Activated naive CD4-positive, alpha-beta T cell treated with anti-CD3 and anti-CD28 coated beads for 36 hours (primary cell): Measurements from ENCODE around the gene MTM1. TPM values are rescaled to one million over a fixed set of nuclear protein-coding genes. Genes with fewer than 3 reads are reported as not detected.

Experiments used
- CTCF ChIA-PET: fragments of 350-600 bp; sonication (Branson Sonifier 250); formaldehyde crosslinking; loops from one replicate; lab custom pipeline; 2021; ENCODE audit warnings: antibody characterized with exemption; lab: Charles Lee
- DNase-seq: peaks from one replicate; pipeline ENCODE4 v3.0.0-alpha.2; 2020
- H3K27ac Mint-ChIP-seq: one replicate; pipeline ENCODE4 v1.8.0; 2021; ENCODE audit warnings: mild to moderate bottlenecking, mixed read lengths
- H3K27me3 Mint-ChIP-seq: one replicate; pipeline ENCODE4 v1.8.0; 2021; ENCODE audit warnings: low read depth, mixed read lengths
- H3K36me3 Mint-ChIP-seq: one replicate; pipeline ENCODE4 v1.8.0; 2021; ENCODE audit warnings: low read depth, mixed read lengths
- H3K4me1 Mint-ChIP-seq: one replicate; pipeline ENCODE4 v1.8.0; 2021; ENCODE audit warnings: low read depth, mixed read lengths
- H3K4me3 Mint-ChIP-seq: one replicate; pipeline ENCODE4 v1.8.0; 2021; ENCODE audit warnings: mild to moderate bottlenecking, moderate library complexity, mixed read lengths
- H3K9me3 Mint-ChIP-seq: one replicate; pipeline ENCODE4 v1.8.0; 2021; ENCODE audit warnings: mixed read lengths
- intact Hi-C: fragments of 100-400 bp; cut with micrococcal nuclease; formaldehyde crosslinking; loops from one replicate; pipeline ENCODE4 v1.15.1; 2023
- total RNA-seq, 2 experiments: library from RNA; stranded (reverse); gene quantifications; one replicate each; pipeline ENCODE4 v1.2.3, GENCODE V29; 2021

The MTM1 gene
- total RNA-seq, 2 experiments from 2014 or later: 17.8 to 19.2 TPM

DNA sequence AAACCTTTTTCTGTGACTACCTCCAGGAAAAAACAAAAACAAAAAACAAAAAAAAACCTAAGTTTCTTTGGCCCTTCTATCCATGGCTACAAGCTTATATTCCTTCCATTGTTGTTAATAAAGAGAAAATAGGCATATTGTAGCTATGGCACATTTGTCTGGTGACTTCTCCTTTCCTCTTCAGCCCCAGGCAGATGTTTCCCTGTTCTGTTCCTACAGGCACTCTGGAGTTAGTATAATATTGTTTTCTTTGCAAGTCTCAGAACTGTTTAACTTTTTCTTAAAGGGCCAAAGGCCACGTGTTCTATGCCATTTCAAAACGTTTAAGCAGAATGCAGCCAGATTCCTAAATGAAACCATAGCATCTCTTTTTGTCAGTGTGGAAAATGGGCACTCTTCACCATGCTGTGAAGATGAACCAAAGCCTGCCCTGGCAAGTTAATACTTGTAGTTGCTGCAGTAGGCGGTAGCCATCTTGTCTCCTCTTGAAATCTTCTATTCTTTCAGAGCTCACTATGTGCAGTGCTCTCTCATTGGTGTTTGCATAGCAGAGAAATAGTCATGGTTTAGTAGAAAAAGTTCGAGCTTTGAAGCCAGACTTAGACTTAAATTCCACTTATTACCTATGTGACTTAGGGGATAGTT is 80.0 kb downstream of the MTM1 start:
- H3K36me3 Mint-ChIP-seq: peaks cover 4% of the 10 kb centered on the region

DNA sequence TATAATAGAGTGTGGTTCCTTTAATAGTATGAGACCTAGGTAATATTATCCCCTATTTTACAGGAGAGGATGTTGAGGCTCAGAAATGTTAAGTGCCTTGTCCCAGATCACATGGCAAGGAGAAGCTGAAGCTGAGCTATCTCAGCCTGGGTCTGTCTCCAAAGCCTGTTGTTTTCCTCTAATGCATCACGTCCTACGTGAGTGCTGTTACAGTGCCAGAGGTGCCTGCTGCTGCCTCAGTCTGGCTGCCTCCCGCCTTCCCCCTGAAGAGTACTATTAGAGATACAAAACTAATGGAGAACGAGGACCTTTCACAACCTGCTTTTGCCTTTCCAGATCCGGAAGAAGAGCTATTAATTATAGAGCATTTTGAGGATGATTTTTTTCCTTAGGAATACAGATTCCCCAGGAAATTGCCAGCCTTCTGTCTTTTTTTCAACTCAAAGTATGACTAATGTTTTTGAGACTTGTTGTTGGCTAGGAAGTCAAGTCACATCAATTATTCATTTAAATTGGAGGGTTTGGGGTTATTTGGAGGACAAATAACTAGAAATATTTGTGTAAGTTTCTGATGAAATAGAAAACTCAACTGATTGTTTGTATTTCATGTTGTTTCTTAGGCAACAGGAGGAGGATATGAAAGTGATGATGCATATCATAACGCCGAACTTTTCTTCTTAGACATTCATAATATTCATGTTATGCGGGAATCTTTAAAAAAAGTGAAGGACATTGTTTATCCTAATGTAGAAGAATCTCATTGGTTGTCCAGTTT is 80.9 kb downstream of the MTM1 start:
- intact Hi-C loops: no loop called here
- Mint-ChIP-seq H3K9me3 (no peaks in the 10 kb centered on the region), H3K27me3 (no peaks in the 10 kb centered on the region), H3K4me1 (peaks cover 13% of the 10 kb centered on the region), H3K4me3 (no peak overlapping the region), H3K27ac (no peak overlapping the region), H3K36me3 (peaks cover 4% of the 10 kb centered on the region)
- DNase-seq: no peak
- CTCF ChIA-PET: no interaction called here

More for the DNA sequence above, 80.0 kb downstream of the MTM1 start:
- CTCF ChIA-PET: interaction anchor here (0.7 kb wide), 1 partner anchor 67 kb away, joined by 3 read pairs; no protein-coding TSS in a partner anchor
- DNase-seq: no peak
- Mint-ChIP-seq H3K4me1 (peaks cover 13% of the 10 kb centered on the region), H3K9me3 (no peaks in the 10 kb centered on the region), H3K27me3 (no peaks in the 10 kb centered on the region), H3K4me3 (no peak overlapping the region), H3K27ac (no peak overlapping the region)
- intact Hi-C loops: no loop called here

GRCh38 chrX:150651906-150652305 is 83.5 kb downstream of the MTM1 start:
- H3K9me3 Mint-ChIP-seq: no peaks in the 10 kb centered on the region
- no peak overlapping the region for H3K27ac Mint-ChIP-seq
- peaks cover 13% of the 10 kb centered on the region for H3K4me1 Mint-ChIP-seq
- no peak overlapping the region for H3K4me3 Mint-ChIP-seq
- no peak for DNase-seq
- peaks cover 11% of the 10 kb centered on the region for H3K36me3 Mint-ChIP-seq
- no peaks in the 10 kb centered on the region for H3K27me3 Mint-ChIP-seq
- intact Hi-C loops: no loop called here
- CTCF ChIA-PET: no interaction called here

DNA sequence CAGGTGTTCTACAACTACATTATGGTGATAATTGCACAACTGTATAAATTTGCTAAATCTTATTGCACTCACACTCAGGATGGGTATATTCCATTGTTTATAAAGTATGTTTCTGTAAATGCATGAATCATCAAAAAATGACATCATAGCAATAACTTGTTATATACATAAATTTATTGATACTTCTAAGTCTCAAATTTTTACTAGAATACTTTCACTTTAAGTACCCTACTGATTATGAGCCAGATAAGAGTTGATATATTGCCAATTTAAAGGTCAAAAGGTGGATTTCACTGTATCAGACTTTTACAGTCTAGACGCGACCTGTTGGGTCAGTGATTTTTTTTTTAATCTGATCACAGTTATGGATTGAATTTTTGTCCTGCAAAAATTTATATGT is 87.4 kb downstream of the MTM1 start:
- intact Hi-C loops: no loop called here
- CTCF ChIA-PET: no interaction called here
- Mint-ChIP-seq H3K36me3 (peaks cover 12% of the 10 kb centered on the region), H3K9me3 (no peaks in the 10 kb centered on the region), H3K27ac (no peak overlapping the region), H3K4me1 (peaks cover 4% of the 10 kb centered on the region), H3K27me3 (no peaks in the 10 kb centered on the region), H3K4me3 (no peak overlapping the region)
- no peak for DNase-seq

DNA sequence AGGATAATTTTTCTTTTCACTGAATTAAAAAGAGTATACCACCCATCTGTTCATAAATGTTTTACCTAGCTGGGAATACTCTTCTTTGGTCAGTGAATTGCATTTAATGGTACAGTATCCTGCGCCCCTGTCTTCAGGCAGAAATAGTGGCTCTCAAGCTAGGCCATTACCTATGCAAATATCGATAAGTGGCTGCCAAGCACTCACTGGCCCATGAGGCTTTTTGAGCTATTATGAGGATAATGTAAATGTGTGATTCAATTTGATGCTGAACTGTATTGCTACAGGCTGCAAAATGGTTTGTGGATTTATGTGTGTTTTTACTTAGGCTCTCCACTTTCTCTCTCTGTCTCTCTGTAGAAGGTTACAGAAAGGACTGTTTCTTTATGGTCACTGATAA is 94.7 kb downstream of the MTM1 start:
- no peak for DNase-seq
- H3K27me3 Mint-ChIP-seq: no peaks in the 10 kb centered on the region
- H3K4me3 Mint-ChIP-seq: no peak overlapping the region
- H3K36me3 Mint-ChIP-seq: peaks cover 7% of the 10 kb centered on the region
- no peaks in the 10 kb centered on the region for H3K4me1 Mint-ChIP-seq
- CTCF ChIA-PET: no interaction called here
- H3K27ac Mint-ChIP-seq: no peak overlapping the region
- no peaks in the 10 kb centered on the region for H3K9me3 Mint-ChIP-seq
- intact Hi-C loops: no loop called here

DNA sequence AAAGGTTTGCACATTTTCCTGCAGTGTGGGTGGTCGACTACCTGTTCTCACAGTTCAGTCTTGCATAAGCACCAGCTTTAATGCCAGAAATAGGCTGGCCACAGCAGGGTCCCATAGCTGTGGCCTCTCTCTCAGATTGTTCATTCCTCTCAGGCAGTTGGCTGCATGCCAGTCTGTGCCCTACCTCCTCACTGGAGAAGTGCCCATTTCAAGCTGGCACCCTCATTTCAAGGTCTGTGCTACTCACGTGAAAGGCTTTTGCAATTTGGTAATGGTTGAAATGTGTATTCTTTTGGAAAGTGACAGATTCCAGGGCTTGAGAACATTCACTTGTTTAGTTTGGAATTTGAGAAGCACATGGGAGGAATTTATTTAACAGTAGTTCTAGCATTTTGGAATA is 95.9 kb downstream of the MTM1 start:
- no peak overlapping the region for H3K4me3 Mint-ChIP-seq
- CTCF ChIA-PET: no interaction called here
- H3K36me3 Mint-ChIP-seq: peaks cover 7% of the 10 kb centered on the region
- H3K9me3 Mint-ChIP-seq: no peaks in the 10 kb centered on the region
- no peaks in the 10 kb centered on the region for H3K4me1 Mint-ChIP-seq
- intact Hi-C loops: no loop called here
- no peak overlapping the region for H3K27ac Mint-ChIP-seq
- no peaks in the 10 kb centered on the region for H3K27me3 Mint-ChIP-seq
- no peak for DNase-seq

DNA sequence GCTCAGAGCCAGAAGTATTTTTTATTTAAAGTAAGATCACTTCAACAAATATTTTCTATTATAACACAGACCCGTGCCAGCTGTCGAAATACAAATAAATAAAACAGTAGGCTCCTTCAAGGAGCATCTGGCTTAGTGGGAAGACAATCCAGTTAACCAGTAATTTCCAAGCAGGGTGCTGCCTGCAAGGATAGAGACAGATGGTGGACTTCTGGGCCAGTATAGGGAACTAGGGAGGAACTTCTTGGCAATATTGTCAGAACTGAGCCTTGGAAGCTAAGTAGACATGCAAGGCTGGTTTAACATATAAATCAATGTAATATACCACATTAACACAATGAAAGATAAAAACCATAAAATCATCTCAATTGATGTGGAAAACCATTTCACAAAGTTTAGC is 107.8 kb downstream of the MTM1 start:
- Mint-ChIP-seq H3K4me3 (no peak overlapping the region), H3K4me1 (no peaks in the 10 kb centered on the region), H3K27ac (no peak overlapping the region), H3K27me3 (no peaks in the 10 kb centered on the region), H3K36me3 (no peaks in the 10 kb centered on the region), H3K9me3 (no peaks in the 10 kb centered on the region)
- intact Hi-C loops: no loop called here
- no peak for DNase-seq
- CTCF ChIA-PET: interaction anchor here (1.0 kb wide), 1 partner anchor 16 kb away, joined by 4 read pairs; no protein-coding TSS in a partner anchor

- Mint-ChIP-seq H3K36me3 (no peaks in the 10 kb centered on the region), H3K9me3 (no peaks in the 10 kb centered on the region), H3K27ac (no peak overlapping the region), H3K4me1 (peaks cover 4% of the 10 kb centered on the region), H3K27me3 (no peaks in the 10 kb centered on the region), H3K4me3 (no peak overlapping the region)
- DNase-seq: peak; percentile 45
- CTCF ChIA-PET: interaction anchor here (0.6 to 1.3 kb wide), 4 partner anchors 35 to 121 kb away, joined by 3 to 5 read pairs (median 4); no protein-coding TSS in a partner anchor
- intact Hi-C loops: loop anchor here (1.0 to 5.0 kb wide), 5 partner anchors 137 to 730 kb away; no protein-coding TSS in a partner anchor
These were observed 112.6 kb downstream of the MTM1 start for GRCh38 chrX:150680974-150681373.

DNA sequence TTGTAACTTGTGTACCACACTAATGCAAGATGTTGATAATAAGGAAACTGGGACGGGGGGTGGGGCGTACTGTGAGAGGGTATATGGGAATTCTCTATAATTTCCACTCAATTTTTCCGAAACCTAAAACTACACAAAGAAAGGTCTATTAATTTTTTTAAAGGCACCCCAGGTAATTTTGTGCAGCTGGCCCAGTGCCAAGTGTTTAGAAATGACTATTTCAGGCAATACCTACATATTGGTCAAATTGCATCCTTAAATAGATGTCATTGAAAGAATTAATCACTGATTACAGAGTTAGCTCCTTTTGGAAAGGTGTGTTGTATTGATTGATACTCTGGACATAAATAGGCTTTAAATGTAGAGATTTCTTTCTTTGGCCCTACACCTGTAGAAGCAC is 114.7 kb downstream of the MTM1 start:
- Mint-ChIP-seq H3K36me3 (no peaks in the 10 kb centered on the region), H3K4me3 (no peak overlapping the region), H3K27me3 (no peaks in the 10 kb centered on the region), H3K4me1 (peaks cover 6% of the 10 kb centered on the region), H3K9me3 (no peaks in the 10 kb centered on the region), H3K27ac (no peak overlapping the region)
- intact Hi-C loops: loop anchor here (1.0 to 5.0 kb wide), 3 partner anchors 33 to 316 kb away; no protein-coding TSS in a partner anchor
- DNase-seq: no peak
- CTCF ChIA-PET: interaction anchor here (0.7 to 3.2 kb wide), 14 partner anchors 9 to 96 kb away, joined by 3 to 23 read pairs (median 8); no protein-coding TSS in a partner anchor

DNA sequence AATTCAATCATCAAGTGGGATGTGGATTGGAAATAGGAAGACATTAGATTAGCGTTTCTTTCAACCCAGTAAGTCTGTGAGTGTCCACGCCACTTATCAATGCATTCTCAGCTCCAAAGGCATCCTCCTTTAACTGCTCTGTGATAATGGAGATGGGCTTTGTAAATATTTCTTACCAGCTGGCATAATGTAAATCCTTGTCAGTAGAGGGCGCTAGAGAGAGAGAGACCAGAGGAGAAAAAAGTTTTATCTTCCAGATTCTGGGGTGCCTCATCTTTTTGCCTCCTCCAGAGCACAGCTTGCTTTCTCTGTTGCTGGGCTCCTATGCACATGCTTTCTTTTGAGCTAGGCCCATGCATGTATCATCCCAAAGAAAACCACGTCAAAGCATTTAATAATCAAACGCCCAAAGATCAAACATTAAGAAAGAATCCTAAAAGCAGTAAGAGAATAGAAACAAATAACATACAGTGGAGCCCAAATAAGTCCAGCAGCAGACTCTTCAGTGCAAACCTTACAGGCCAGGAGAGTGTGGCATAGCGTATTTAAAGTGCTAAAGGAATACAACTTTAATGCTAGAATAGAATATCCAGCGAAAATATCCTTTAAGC is 115.2 kb downstream of the MTM1 start:
- Mint-ChIP-seq H3K27ac (no peak overlapping the region), H3K4me1 (peaks cover 11% of the 10 kb centered on the region), H3K9me3 (no peaks in the 10 kb centered on the region), H3K36me3 (no peaks in the 10 kb centered on the region), H3K27me3 (no peaks in the 10 kb centered on the region), H3K4me3 (no peak overlapping the region)
- no peak for DNase-seq
- CTCF ChIA-PET: interaction anchor here (0.7 to 3.2 kb wide), 14 partner anchors 9 to 97 kb away, joined by 3 to 23 read pairs (median 8); no protein-coding TSS in a partner anchor
- intact Hi-C loops: loop anchor here (1.0 to 5.0 kb wide), 3 partner anchors 33 to 316 kb away; no protein-coding TSS in a partner anchor

DNA sequence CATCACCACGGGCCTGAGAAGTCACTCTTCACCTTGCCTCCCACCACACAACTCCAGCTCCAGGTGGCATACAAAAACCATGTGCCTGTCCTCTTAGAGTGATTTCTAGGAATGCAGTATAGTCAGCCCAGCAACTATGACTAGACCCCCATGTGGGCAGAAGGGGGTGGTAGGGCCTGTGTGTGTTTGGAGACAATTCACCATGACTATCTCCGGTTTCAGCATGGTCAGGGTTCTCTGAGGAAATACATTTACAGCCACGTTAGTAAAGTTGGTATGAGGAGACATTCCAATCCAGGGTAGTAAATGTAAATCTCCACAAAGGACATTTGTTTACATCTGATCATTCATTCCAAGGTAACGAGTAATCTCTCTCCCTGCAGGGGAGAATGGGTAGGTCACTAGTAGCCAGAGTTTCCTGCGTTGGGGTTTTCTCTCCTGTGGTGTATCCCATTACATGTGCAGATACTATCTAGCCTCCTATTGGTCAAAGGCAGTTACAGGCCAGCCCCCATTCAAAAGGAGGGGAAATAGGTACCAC is 120.6 kb downstream of the MTM1 start:
- H3K36me3 Mint-ChIP-seq: peaks cover 8% of the 10 kb centered on the region
- intact Hi-C loops: no loop called here
- H3K4me1 Mint-ChIP-seq: peaks cover 39% of the 10 kb centered on the region
- H3K4me3 Mint-ChIP-seq: no peak overlapping the region
- H3K9me3 Mint-ChIP-seq: peaks cover 5% of the 10 kb centered on the region
- CTCF ChIA-PET: interaction anchor here (1.5 kb wide), 1 partner anchor 11 kb away, joined by 7 read pairs; no protein-coding TSS in a partner anchor
- no peak overlapping the region for H3K27ac Mint-ChIP-seq
- DNase-seq: no peak
- H3K27me3 Mint-ChIP-seq: no peaks in the 10 kb centered on the region

GRCh38 chrX:150690126-150690525 is 121.7 kb downstream of the MTM1 start:
- Mint-ChIP-seq H3K9me3 (peaks cover 5% of the 10 kb centered on the region), H3K4me3 (no peak overlapping the region), H3K27me3 (no peaks in the 10 kb centered on the region), H3K4me1 (peaks cover 43% of the 10 kb centered on the region), H3K36me3 (peaks cover 13% of the 10 kb centered on the region), H3K27ac (peak overlapping the region; percentile 69)
- DNase-seq: peak; percentile 55
- intact Hi-C loops: loop anchor here (2.0 to 5.0 kb wide), 4 partner anchors 15 to 1148 kb away; partner anchors contain the start of genes CD99L2, EOLA1 and MAMLD1
- CTCF ChIA-PET: interaction anchor here (1.5 kb wide), 2 partner anchors 10 to 26 kb away, joined by 5 to 7 read pairs; no protein-coding TSS in a partner anchor
